HG02840 (cell line): ENCODE data around the gene IFI35.
"Not testable (repeated sequence)": the region's sequence is repeated elsewhere in the genome, so short reads cannot be mapped to it uniquely, and the experiment has no call there.

Source experiments
- ATAC-seq: cut with Tn5 transposase; IDR thresholded peaks from one replicate; pipeline ENCODE4 v1.9.1; 2021; ENCODE audit warnings: mild to moderate bottlenecking, moderate library complexity, moderate number of reproducible peaks; ENCODE audit not compliant: unreplicated experiment, low FRiP score

IFI35 gene

GRCh38 chr17:43044024-43044423 lies 37.4 kb downstream of the IFI35 start:
- no peak for ATAC-seq

- no peak for ATAC-seq
Observed at GRCh38 chr17:43051969-43052368, 45.4 kb downstream of the IFI35 start.

DNA sequence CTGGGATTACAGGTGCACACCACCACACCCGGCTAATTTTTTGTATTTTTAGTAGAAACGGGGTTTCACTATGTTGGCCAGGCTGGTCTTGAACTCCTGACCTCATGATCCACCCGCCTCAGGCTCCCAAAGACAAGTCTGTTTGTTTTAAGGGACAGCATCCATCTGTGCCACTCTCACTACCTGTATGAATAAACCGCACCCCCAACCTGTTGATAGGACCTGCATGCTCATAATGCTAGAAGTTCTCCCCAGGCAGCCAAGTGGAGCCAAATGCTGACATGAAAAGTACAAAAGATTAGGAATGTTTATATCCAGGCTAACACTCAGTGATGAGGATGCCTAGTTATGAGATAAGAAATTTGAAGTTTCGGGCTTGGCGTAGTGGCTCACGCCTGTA lies 46.4 kb downstream of the IFI35 start:
- not testable (repeated sequence) for ATAC-seq

DNA sequence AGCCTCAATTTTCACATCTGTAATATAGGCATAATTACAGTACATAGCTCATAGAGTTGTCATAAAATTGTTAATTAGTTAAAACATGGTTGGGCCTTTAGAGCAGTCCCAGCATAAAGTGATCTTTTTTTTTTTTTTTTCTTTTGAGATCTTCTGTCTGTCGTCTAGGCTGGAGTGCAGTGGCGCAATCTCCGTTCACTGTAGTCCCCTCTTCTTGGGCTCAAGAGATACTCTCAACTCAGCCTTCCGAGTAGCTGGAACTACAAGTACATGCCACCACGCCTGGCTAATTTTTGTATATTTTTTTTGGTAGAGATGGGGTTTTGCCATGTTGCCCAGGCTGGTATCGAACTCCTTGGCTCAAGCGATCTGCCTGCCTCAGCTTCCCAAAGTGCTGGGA lies 49.5 kb downstream of the IFI35 start:
- no peak for ATAC-seq

- no peak for ATAC-seq
Observed at GRCh38 chr17:43062984-43063638, 56.5 kb downstream of the IFI35 start.
